OCI-LY3 (cell line): ENCODE results near the gene DNAH14.

Source experiments
- CTCF ChIP-seq: fragments of 200-600, 300-600 bp; sonication (generic); IDR thresholded peaks from 2 replicates; pipeline ENCODE4 v1.5.1; 2014; ENCODE audit warnings: antibody characterized with exemption, low read length, low read depth
- EZH2phosphoT487 ChIP-seq: fragments of 200-600 bp; shearing (Covaris generic); IDR thresholded peaks from 2 replicates; pipeline ENCODE4 v1.6.1; 2018; ENCODE audit warnings: antibody characterized with exemption, mixed run types, low read depth

- no peak for TF ChIP-seq CTCF
- no peak for TF ChIP-seq EZH2phosphoT487
Measured at GRCh38 chr1:225350872-225351271, 421.4 kb downstream of the DNAH14 start.
